Endothelial cell of coronary artery (primary cell): Measurements from ENCODE around the gene CPM. TPM values are rescaled to one million over a fixed set of nuclear protein-coding genes. Genes with fewer than 3 reads are reported as not detected.

Experiments used
- total RNA-seq: library from RNA; depleted of rRNA; stranded (reverse); fragments of >200 nt; gene quantifications from 2 replicates; pipeline ENCODE4 v1.2.3, GENCODE V29; 2014

Gene CPM
- total RNA-seq: 0.45 and 0.47 TPM in 2 replicates

DNA sequence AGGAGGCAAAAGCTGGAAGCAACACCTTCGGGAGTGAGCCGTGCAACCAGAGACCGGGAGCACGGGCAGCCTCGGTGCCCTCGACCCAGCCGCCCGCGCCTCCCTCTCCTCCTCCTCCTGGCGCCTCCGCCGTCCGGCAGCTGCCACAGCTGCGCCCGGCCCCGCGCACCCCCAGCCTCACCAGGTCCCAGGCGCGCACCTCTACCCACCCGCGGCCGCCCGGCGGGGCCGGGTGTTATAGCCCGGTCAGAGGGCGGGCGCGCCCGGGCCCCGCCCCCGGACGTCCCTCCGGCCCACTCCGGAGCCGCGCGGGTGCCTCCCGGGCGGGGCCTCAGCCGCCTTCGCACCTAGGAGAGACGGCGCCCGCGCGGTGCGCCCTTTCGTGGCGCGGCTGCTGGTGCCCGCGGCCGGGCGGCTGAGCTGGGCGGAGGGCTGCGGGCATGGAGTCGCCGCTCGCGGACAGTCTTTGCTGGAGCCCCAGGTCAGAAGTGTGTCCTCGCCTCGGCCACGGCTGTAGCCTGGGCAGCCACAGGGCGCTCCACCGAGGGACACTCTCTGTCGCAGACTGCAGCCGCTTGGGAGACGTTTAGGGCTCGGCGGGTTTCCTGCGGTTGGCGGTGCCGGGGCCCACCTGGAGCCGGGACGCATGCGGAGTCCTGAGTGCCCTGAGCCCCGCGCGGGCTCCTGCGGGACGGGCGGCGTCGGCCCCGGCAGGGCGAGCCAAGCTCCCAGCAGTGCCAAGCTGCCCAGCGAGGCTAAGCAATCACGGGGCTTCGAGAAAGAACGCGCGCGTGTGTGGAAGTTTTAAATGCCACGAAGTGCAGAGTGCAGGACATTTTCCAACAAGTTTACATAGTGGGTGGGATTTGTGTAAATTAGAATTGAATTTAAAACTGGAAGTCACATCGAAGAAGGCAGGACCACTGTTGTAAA lies at the start of gene CPM:
CPM (minus strand) TSS at position 211 of the 933 bp plus-strand sequence. CDS start 334 bp downstream, outside the sequence.

DNA sequence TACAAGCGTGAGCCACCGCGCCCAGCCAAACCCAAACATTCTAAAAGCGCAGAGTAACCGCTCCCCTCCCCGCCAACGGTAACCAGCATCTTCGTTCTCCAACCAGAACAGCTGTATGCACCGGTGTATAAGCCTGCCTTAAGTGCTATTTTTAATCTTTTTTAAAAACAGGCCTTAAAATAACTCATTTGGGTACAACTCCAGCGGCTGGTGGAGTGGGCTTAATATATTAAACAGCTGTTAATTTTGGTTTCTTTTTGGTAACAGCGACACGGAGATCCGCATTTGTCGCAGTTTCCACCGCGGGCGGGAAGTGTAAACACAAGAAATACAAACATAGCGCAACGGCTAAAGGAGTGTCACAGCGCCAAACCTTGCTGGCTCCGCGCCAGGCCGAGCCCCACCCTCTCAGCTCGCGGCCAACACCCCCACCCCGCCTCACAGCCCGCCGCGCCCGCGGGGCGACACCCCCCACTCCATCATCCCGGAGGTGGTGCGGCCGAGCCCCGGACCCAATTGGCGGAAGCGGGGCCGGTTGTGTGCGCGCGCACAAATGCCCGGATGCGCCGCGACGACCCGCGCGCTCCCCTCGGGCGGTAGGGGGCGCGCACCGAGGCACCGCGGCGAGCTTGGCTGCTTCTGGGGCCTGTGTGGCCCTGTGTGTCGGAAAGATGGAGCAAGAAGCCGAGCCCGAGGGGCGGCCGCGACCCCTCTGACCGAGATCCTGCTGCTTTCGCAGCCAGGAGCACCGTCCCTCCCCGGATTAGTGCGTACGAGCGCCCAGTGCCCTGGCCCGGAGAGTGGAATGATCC lies 125.2 kb downstream of the CPM start, which contains the start of gene MDM2:
MDM2 (plus strand) TSS at position 602 of the 812 bp plus-strand sequence. CDS start 301 bp downstream, outside the sequence.

Other genes with a start within 250 kb of the CPM start
- 47.4 and 62.0 TPM in 2 replicates for gene NUP107, start 246.2 kb downstream of the CPM start, total RNA-seq
- 3.2 and 4.9 TPM in 2 replicates for gene SLC35E3, start 187.0 kb downstream of the CPM start, total RNA-seq
- 177 and 353 TPM in 2 replicates for gene MDM2, start 125.0 kb downstream of the CPM start, total RNA-seq